Measurements from ENCODE around the gene FRMD4B.
A peak's percentile ranks its signal among the peaks of the same experiment; 100 is the strongest.
"Not testable (repeated sequence)": the region's sequence is repeated elsewhere in the genome, so short reads cannot be mapped to it uniquely, and the experiment has no call there.

FRMD4B gene

GRCh38 chr3:69288161-69288895, 97.6 kb downstream of the FRMD4B start:
- no peak overlapping the region for H3K4me3 ChIP-seq (ENCODE audit: low read depth, low read length)
- no peak for TF ChIP-seq CTCF (IDR thresholded peaks at IDR 0.05; ENCODE audit: control insufficient read depth, extremely low read depth, insufficient read depth)
- DNase-seq (ENCODE audit: low read depth): no peak

- H3K4me3 ChIP-seq (ENCODE audit: low read depth, low read length): no peak overlapping the region
- DNase-seq (ENCODE audit: low read depth): no peak
- no peak for TF ChIP-seq CTCF (IDR thresholded peaks at IDR 0.05; ENCODE audit: control insufficient read depth, extremely low read depth, insufficient read depth)
Measured at GRCh38 chr3:69283913-69284611, 101.8 kb downstream of the FRMD4B start.

- no peak overlapping the region for H3K4me3 ChIP-seq (ENCODE audit: low read depth, low read length)
- DNase-seq (ENCODE audit: low read depth): no peak
- TF ChIP-seq CTCF (IDR thresholded peaks at IDR 0.05; ENCODE audit: control insufficient read depth, extremely low read depth, insufficient read depth): no peak
Measured at GRCh38 chr3:69283496-69283895, 102.4 kb downstream of the FRMD4B start.

- DNase-seq (ENCODE audit: low read depth): peak; percentile 61
Measured at GRCh38 chr3:69282181-69282580, 103.7 kb downstream of the FRMD4B start.

GRCh38 chr3:69277403-69277802, 108.5 kb downstream of the FRMD4B start:
- DNase-seq (ENCODE audit: low read depth); H3K4me3 ChIP-seq (ENCODE audit: low read depth, low read length): not testable (repeated sequence)

More at GRCh38 chr3:69282181-69282580, 103.7 kb downstream of the FRMD4B start:
- H3K4me3 ChIP-seq (ENCODE audit: low read depth, low read length): no peak overlapping the region
- TF ChIP-seq CTCF (IDR thresholded peaks at IDR 0.05; ENCODE audit: control insufficient read depth, extremely low read depth, insufficient read depth): no peak

GRCh38 chr3:69276884-69277283, 109.0 kb downstream of the FRMD4B start:
- no peak for TF ChIP-seq CTCF (IDR thresholded peaks at IDR 0.05; ENCODE audit: control insufficient read depth, extremely low read depth, insufficient read depth)
- H3K4me3 ChIP-seq (ENCODE audit: low read depth, low read length): no peak overlapping the region
- no peak for DNase-seq (ENCODE audit: low read depth)

GRCh38 chr3:69276191-69276590, 109.7 kb downstream of the FRMD4B start:
- DNase-seq (ENCODE audit: low read depth); H3K4me3 ChIP-seq (ENCODE audit: low read depth, low read length): not testable (repeated sequence)

- no peak for DNase-seq (ENCODE audit: low read depth)
- H3K4me3 ChIP-seq (ENCODE audit: low read depth, low read length): no peak overlapping the region
- no peak for TF ChIP-seq CTCF (IDR thresholded peaks at IDR 0.05; ENCODE audit: control insufficient read depth, extremely low read depth, insufficient read depth)
Measured at GRCh38 chr3:69273896-69274295, 112.0 kb downstream of the FRMD4B start.
